NCI-H69 (cell line): ENCODE results near the gene ARHGAP42.

Source experiments
- DNase-seq: peaks from one replicate; lab custom pipeline; 2025; lab: John Stamatoyannopoulos, UW

Gene ARHGAP42

GRCh38 chr11:101022256-101022655 is 335.2 kb downstream of the ARHGAP42 start:
- DNase-seq, result no peak

DNA sequence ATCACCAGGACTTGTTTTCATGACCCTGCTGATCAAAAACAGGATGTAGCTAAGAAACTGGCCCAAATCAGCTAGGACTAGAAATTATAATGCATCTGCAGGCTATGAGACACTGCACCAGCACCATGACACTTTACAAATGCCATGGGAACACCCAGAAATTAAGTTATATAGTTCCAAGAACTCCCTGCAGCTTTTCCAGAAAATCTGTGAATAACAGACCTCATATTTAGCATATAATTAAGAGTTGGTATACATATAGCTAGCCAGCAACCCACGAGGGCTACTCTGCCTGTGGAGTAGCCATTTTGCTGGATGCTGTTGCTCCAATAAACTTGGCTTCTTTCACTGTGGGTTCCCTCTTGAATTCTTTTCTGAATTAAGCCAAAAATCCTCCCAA is 341.6 kb downstream of the ARHGAP42 start:
- DNase-seq, result no peak

- no peak for DNase-seq
Measured at GRCh38 chr11:101030015-101030414, 342.9 kb downstream of the ARHGAP42 start.

DNA sequence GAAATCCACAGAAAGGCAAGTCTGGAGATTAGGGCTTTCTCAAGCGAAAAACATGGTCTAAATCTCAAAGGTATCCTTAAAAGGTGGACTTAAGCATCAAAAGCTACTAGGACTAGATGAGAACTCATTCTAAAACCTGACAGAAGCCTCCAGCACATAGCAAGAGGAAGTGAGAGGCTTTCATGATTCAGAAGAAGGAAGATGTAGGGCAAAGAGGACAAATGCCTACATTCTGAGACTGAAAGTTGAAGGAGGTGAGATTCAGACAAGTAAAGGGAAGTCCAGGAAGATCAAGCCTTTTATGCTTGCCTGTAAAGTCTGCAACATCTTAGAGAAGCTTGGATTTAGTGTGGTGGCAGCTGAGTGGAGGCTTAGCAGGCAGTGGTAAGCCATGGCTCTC is 343.6 kb downstream of the ARHGAP42 start:
- DNase-seq, result no peak

- no peak for DNase-seq
Measured at GRCh38 chr11:101031713-101032112, 344.6 kb downstream of the ARHGAP42 start.

- DNase-seq, result no peak
Measured at GRCh38 chr11:101032991-101033390, 345.9 kb downstream of the ARHGAP42 start.

GRCh38 chr11:101034076-101034475 is 347.0 kb downstream of the ARHGAP42 start:
- DNase-seq, result no peak

GRCh38 chr11:101035872-101036271 is 348.8 kb downstream of the ARHGAP42 start:
- DNase-seq, result no peak
